Measurements from ENCODE around the gene PROKR1. TPM values are rescaled to one million over a fixed set of nuclear protein-coding genes. Genes with fewer than 3 reads are reported as not detected.

The PROKR1 gene
- total and polyA plus RNA-seq, 2 donors: 0.06 to 0.69 TPM

DNA sequence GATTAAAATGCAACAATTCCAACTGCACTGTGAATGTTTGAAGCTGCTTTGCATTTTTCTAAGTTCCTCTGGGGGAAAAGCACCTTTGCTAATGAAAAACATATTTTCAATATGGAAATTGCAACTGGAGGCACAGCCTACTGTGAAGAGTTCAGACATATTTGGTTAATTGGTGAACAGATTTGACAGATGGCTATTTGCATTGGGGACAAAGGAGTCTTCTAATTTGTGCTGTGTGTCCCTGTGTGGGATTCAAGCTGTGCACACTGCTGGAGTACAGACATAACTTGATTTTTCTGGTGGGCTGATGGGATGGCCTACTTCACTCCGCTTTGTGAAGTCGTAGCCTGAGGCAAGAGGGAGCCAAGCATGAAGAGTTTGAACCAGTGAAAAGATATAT lies 50.6 kb downstream of the PROKR1 start:
- no peak for DNase-seq (ENCODE audit: extremely low spot score)
- Histone ChIP-seq H3K36me3 (ENCODE audit: insufficient read depth) (no peaks in the 10 kb centered on the region), H3K4me1 (ENCODE audit: insufficient read depth) (no peaks in the 10 kb centered on the region), H3K27ac (ENCODE audit: low read depth) (no peak overlapping the region), H3K4me3 (ENCODE audit: low read depth, low read length) (no peak overlapping the region)
- 66% methylated on average over 2 of the region's 2 CpGs for WGBS

GRCh38 chr2:68695971-68696370 lies 52.6 kb downstream of the PROKR1 start:
- Histone ChIP-seq H3K36me3 (ENCODE audit: insufficient read depth) (no peaks in the 10 kb centered on the region), H3K27ac (ENCODE audit: low read depth) (no peak overlapping the region), H3K4me1 (ENCODE audit: insufficient read depth) (no peaks in the 10 kb centered on the region), H3K4me3 (ENCODE audit: low read depth, low read length) (no peak overlapping the region)
- WGBS: 83% methylated on average over 4 of the region's 4 CpGs
- DNase-seq (ENCODE audit: extremely low spot score): no peak

- 67% methylated on average over 2 of the region's 2 CpGs for whole genome bisulfite sequencing
- H3K4me1 ChIP-seq (ENCODE audit: insufficient read depth): no peaks in the 10 kb centered on the region
- no peak for DNase-seq (ENCODE audit: extremely low spot score)
- H3K36me3 ChIP-seq (ENCODE audit: insufficient read depth): no peaks in the 10 kb centered on the region
- no peak overlapping the region for H3K4me3 ChIP-seq (ENCODE audit: low read depth, low read length)
- H3K27ac ChIP-seq (ENCODE audit: low read depth): no peak overlapping the region
Observed at GRCh38 chr2:68696554-68696953, 53.2 kb downstream of the PROKR1 start.

GRCh38 chr2:68698567-68699377 lies 55.4 kb downstream of the PROKR1 start:
- WGBS: 73% methylated on average over 4 of the region's 4 CpGs
- Histone ChIP-seq H3K27ac (ENCODE audit: low read depth) (no peak overlapping the region), H3K4me3 (ENCODE audit: low read depth, low read length) (no peak overlapping the region), H3K4me1 (ENCODE audit: insufficient read depth) (no peaks in the 10 kb centered on the region), H3K36me3 (ENCODE audit: insufficient read depth) (no peaks in the 10 kb centered on the region)
- no peak for DNase-seq (ENCODE audit: extremely low spot score)

GRCh38 chr2:68700560-68700959 lies 57.2 kb downstream of the PROKR1 start:
- H3K36me3 ChIP-seq (ENCODE audit: insufficient read depth): no peaks in the 10 kb centered on the region
- H3K4me3 ChIP-seq (ENCODE audit: low read depth, low read length): no peak overlapping the region
- H3K4me1 ChIP-seq (ENCODE audit: insufficient read depth): no peaks in the 10 kb centered on the region
- 97% methylated on average over 2 of the region's 2 CpGs for WGBS
- H3K27ac ChIP-seq (ENCODE audit: low read depth): no peak overlapping the region
- no peak for DNase-seq (ENCODE audit: extremely low spot score)

- no peaks in the 10 kb centered on the region for H3K36me3 ChIP-seq (ENCODE audit: insufficient read depth)
- 71% methylated on average over 3 of the region's 3 CpGs for WGBS
- no peak overlapping the region for H3K27ac ChIP-seq (ENCODE audit: low read depth)
- no peak overlapping the region for H3K4me3 ChIP-seq (ENCODE audit: low read depth, low read length)
- DNase-seq (ENCODE audit: extremely low spot score): no peak
- no peaks in the 10 kb centered on the region for H3K4me1 ChIP-seq (ENCODE audit: insufficient read depth)
Observed at GRCh38 chr2:68706637-68707036, 63.3 kb downstream of the PROKR1 start.

Other genes starting within 250 kb of the PROKR1 start
- gene FBXO48, start 176.3 kb upstream of the PROKR1 start, total RNA-seq: 1.2 TPM
- gene FBXO48, start 176.3 kb upstream of the PROKR1 start, polyA plus RNA-seq: 0.68 TPM
- 15.9 TPM for gene APLF, start 176.0 kb upstream of the PROKR1 start, total RNA-seq
- gene APLF, start 176.0 kb upstream of the PROKR1 start, polyA plus RNA-seq: 1.4 TPM
- 5.2 TPM for gene ARHGAP25, start 91.2 kb downstream of the PROKR1 start, total RNA-seq
- gene ARHGAP25, start 91.2 kb downstream of the PROKR1 start, polyA plus RNA-seq: 4.4 TPM
- not detected for gene BMP10, start 227.8 kb downstream of the PROKR1 start, total RNA-seq
- gene BMP10, start 227.8 kb downstream of the PROKR1 start, polyA plus RNA-seq: not detected